ENCODE measurements around the gene PTPRE.

PTPRE gene

DNA sequence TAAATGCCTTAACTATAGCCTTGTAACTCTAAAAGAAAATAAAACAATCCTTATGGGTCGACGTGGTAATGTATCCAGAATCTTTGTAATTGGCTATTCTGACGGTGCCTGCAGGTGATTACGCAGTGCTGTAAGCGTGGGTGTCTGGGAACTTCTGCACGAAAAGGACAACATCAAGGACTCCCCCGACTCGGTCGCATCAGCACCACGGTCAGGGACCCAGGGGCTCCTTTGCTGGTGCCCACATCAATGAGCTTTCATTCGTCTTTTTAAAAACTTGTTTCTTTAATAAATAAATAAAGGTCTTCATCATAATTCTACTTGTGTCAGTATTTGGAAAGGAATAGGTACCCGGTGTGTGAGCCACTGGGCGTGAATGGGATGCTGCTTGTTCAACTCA lies 206.1 kb downstream of the PTPRE start:
- Mint-ChIP-seq H3K4me3 (no peak overlapping the region), H3K4me1 (no peaks in the 10 kb centered on the region), H3K36me3 (ENCODE audit: insufficient read depth) (peaks cover 7% of the 10 kb centered on the region), H3K27me3 (no peaks in the 10 kb centered on the region), H3K9me3 (no peaks in the 10 kb centered on the region), H3K27ac (ENCODE audit: low read depth) (no peak overlapping the region)
- DNase-seq (ENCODE audit: low spot score in 2 of 2), result no peak
- no peak for ATAC-seq (replicated peaks; ENCODE audit: extremely low read depth, poor library complexity, severe bottlenecking)

DNA sequence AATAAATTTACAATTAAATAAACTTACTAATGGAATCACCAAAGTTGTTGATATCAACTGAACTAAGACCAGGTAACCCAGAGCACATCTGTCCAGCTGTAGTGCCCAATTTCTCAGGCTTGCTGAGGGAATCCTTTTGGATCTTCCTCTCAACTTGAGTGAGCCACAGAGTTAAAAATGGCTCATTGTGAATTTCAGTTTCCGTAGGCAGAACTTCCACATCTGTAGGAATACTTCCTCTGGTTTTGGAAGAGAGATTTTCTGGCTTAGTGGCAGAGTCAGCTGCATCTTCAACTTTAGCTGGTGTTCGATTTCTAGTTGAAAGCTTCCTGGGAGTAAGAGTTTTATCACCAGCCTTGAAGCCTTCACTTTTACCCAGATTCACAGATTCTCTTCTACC lies 208.0 kb downstream of the PTPRE start:
- Mint-ChIP-seq H3K27me3 (no peaks in the 10 kb centered on the region), H3K9me3 (no peaks in the 10 kb centered on the region), H3K4me3 (no peak overlapping the region), H3K27ac (ENCODE audit: low read depth) (no peak overlapping the region), H3K4me1 (no peaks in the 10 kb centered on the region), H3K36me3 (ENCODE audit: insufficient read depth) (peaks cover 7% of the 10 kb centered on the region)
- DNase-seq (ENCODE audit: low spot score in 2 of 2) (no peak), ATAC-seq (replicated peaks; ENCODE audit: extremely low read depth, poor library complexity, severe bottlenecking) (no peak)

DNA sequence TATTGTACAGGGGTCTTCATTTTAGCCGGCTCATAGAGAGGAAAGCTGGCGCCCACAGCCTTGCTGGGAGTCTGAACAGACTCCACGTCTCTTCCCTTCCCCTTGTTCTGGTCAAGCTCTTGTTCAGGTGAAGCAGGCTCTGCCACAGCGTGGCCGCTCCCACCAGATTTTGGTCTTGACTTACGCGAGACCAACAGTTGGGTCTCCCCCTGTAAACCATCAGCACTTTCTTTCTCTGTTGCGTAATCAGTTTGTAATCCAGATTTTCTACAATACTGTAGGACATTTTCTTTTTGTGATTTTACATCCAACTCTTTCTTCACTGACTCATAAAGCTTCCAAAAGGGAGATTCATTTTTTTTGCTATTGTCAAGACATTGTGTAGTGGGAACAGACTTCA lies 208.5 kb downstream of the PTPRE start:
- Mint-ChIP-seq H3K4me3 (no peak overlapping the region), H3K36me3 (ENCODE audit: insufficient read depth) (peaks cover 7% of the 10 kb centered on the region), H3K27ac (ENCODE audit: low read depth) (no peak overlapping the region), H3K9me3 (no peaks in the 10 kb centered on the region), H3K4me1 (no peaks in the 10 kb centered on the region), H3K27me3 (no peaks in the 10 kb centered on the region)
- DNase-seq (ENCODE audit: low spot score in 2 of 2), result no peak
- no peak for ATAC-seq (replicated peaks; ENCODE audit: extremely low read depth, poor library complexity, severe bottlenecking)

DNA sequence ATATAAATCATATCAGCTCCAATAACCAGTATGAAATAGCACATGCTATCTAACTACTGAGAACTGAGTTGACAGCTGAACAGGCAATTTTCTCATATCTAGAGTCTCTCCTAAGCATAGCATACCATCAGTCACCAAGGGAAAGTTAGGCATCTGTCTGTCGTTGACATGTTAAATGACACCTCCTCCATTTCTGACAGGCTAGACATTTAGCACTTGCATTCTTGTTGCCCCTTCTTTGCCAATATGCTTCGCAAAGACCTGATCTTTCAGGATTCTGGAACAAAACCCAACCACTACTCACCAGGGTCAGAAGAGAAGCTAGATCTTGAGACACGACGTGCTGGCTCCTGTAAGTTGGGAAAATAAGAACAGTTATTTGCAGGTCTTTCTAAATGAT lies 209.3 kb downstream of the PTPRE start:
- ATAC-seq (replicated peaks; ENCODE audit: extremely low read depth, poor library complexity, severe bottlenecking) (no peak), DNase-seq (ENCODE audit: low spot score in 2 of 2) (no peak)
- Mint-ChIP-seq H3K27me3 (no peaks in the 10 kb centered on the region), H3K4me3 (no peak overlapping the region), H3K27ac (ENCODE audit: low read depth) (no peak overlapping the region), H3K4me1 (no peaks in the 10 kb centered on the region), H3K9me3 (no peaks in the 10 kb centered on the region), H3K36me3 (ENCODE audit: insufficient read depth) (peaks cover 7% of the 10 kb centered on the region)

DNA sequence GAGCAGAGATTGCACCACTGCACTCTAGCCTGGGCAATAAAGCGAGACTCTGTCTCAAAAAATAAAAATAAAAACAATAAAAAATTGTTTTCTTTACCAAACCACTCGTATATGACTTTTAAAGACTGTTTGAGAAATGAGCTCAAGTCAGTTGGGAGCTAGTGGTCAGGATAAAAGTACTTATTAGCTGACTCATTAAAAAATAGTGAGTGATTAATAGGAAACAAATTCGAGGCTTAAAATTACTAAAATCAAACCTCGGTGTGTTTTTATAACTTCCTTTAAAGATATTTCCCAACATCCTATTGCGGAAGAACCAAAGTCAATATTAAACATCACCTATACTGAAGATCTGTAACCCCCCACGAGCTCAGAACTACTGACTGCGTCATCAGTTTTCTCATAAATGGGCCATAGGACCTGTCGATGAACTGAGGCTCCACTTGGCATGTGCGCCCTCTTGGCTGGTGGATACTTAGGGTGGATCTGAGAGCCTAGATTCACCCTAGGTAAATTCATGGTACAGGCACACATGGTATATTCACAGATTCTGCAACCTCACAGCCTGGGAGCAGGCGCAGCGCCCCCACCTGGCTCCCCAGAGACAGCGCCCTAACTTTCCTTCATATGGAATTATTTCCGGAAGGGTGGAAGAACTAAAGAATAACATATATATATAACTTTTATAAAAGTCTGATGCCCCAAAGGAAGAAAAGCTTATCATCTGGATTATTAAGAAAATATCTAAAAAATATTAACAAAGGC lies 210.1 kb downstream of the PTPRE start:
- Mint-ChIP-seq H3K27ac (ENCODE audit: low read depth) (no peak overlapping the region), H3K4me1 (no peaks in the 10 kb centered on the region), H3K27me3 (no peaks in the 10 kb centered on the region), H3K36me3 (ENCODE audit: insufficient read depth) (peaks cover 4% of the 10 kb centered on the region), H3K4me3 (no peak overlapping the region), H3K9me3 (no peaks in the 10 kb centered on the region)
- ATAC-seq (replicated peaks; ENCODE audit: extremely low read depth, poor library complexity, severe bottlenecking), result no peak
- no peak for DNase-seq (ENCODE audit: low spot score in 2 of 2)

DNA sequence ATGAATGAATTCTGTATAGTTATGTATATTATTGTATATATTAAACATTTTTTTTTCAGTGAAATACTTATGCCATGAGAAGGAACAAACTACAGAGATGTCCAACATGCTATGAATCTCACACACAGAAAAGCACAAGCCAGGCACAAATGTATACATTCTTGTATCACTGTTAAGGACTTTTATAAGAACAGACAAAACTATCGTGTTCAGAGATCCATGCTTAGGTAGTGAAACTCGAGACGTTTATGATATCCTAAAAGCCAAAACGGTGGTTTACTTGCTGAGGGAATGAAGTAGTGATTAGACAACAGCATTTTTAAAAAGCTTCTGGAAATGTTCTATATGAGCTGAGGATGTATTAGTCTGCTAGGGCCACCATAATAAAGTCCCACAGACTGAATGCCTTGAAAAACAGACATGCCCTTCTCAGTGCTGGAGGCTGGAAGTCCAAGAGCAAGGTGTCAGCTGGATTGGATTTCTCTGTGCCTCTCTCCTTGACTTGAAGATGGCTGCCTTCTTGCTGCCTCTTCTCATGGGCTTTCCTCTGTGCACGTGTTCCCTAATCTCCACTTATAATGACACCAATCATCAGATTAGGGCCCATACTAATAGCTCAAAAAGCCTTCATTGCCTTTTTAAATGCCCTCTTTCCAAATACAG lies 215.0 kb downstream of the PTPRE start:
- peaks cover 25% of the 10 kb centered on the region for H3K4me1 Mint-ChIP-seq
- no peak for DNase-seq (ENCODE audit: low spot score in 2 of 2)
- H3K4me3 Mint-ChIP-seq, result no peak overlapping the region
- H3K27me3 Mint-ChIP-seq, result peaks cover 18% of the 10 kb centered on the region
- no peaks in the 10 kb centered on the region for H3K9me3 Mint-ChIP-seq
- peaks cover 10% of the 10 kb centered on the region for H3K36me3 Mint-ChIP-seq (ENCODE audit: insufficient read depth)
- H3K27ac Mint-ChIP-seq (ENCODE audit: low read depth), result no peak overlapping the region
- no peak for ATAC-seq (replicated peaks; ENCODE audit: extremely low read depth, poor library complexity, severe bottlenecking)

DNA sequence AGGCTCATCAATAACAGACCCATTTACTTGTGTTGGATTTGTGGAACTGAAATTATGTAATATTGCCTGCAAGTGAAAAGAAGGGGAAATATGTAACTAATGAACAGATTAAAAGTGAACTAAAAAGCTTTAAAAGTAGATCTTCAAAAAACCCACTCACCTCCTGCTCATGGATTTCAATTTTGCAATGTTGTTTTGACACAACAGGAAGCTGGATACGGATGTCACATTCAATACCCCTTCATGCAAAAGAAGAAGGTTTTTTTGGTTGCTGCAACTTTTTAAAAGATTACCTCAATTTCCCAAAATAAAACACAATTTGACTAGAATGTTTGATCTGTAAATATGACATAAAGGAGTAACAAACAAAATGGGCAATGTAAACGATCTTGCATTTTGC lies 216.0 kb downstream of the PTPRE start:
- Mint-ChIP-seq H3K4me3 (no peak overlapping the region), H3K9me3 (no peaks in the 10 kb centered on the region), H3K27me3 (peaks cover 18% of the 10 kb centered on the region), H3K36me3 (ENCODE audit: insufficient read depth) (peaks cover 10% of the 10 kb centered on the region), H3K27ac (ENCODE audit: low read depth) (no peak overlapping the region), H3K4me1 (peaks cover 30% of the 10 kb centered on the region)
- no peak for DNase-seq (ENCODE audit: low spot score in 2 of 2)
- ATAC-seq (replicated peaks; ENCODE audit: extremely low read depth, poor library complexity, severe bottlenecking), result no peak

DNA sequence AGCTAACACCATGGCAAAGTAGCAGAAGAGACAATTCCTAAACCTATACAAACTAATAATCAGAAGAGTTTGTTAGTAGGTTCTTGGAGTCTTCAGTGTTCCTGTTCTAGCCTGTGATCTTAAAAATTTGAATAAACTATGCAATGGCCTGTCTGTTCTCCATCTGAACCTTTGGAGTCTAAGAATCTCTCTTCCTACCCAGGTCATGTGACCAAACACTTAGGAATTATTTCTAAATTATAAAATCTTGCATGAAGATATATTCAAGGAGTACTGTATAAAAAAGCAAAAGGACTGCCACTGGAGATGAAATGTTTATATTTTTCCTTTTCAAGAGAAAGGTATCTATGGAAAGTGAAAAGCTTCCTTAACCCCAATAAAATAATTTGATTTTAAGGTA lies 216.9 kb downstream of the PTPRE start:
- H3K36me3 Mint-ChIP-seq (ENCODE audit: insufficient read depth), result peaks cover 9% of the 10 kb centered on the region
- no peak for DNase-seq (ENCODE audit: low spot score in 2 of 2)
- no peaks in the 10 kb centered on the region for H3K9me3 Mint-ChIP-seq
- peak overlapping the region; percentile 85 for H3K4me3 Mint-ChIP-seq
- H3K4me1 Mint-ChIP-seq, result peaks cover 30% of the 10 kb centered on the region
- peaks cover 18% of the 10 kb centered on the region for H3K27me3 Mint-ChIP-seq
- no peak for ATAC-seq (replicated peaks; ENCODE audit: extremely low read depth, poor library complexity, severe bottlenecking)
- H3K27ac Mint-ChIP-seq (ENCODE audit: low read depth), result no peak overlapping the region

DNA sequence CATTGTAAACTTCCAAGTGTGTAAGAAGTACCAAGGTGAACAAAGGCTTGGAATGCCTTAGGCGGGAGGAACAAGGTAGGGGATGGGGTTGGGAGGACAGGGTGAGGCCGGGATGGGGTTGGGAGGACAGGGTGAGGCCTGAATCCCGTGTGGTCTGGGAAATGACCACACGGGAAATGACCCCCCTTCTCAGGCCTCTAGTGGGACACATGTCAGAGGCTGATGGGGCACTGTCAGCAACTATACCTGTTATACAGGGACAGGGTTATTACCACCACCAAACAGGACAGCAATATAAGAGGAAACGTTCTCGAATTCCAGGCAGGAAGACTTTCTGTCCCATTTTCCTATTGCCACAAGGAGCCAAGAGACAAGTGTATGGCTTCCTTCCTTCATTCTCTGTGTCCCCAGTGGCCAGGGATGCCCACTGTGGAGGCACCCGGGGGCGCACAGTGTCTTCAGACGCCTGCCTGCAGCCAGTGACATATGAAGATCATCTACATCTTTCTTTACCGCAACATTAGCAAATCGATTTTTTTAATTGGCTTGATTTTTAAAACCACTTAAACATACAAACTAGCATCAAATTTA lies 218.0 kb downstream of the PTPRE start:
- DNase-seq (ENCODE audit: low spot score in 2 of 2) (no peak), ATAC-seq (replicated peaks; ENCODE audit: extremely low read depth, poor library complexity, severe bottlenecking) (no peak)
- H3K36me3 Mint-ChIP-seq (ENCODE audit: insufficient read depth), result peaks cover 9% of the 10 kb centered on the region
- H3K9me3 Mint-ChIP-seq, result no peaks in the 10 kb centered on the region
- peak overlapping the region; percentile 85 for H3K4me3 Mint-ChIP-seq
- H3K4me1 Mint-ChIP-seq, result peaks cover 30% of the 10 kb centered on the region
- H3K27me3 Mint-ChIP-seq, result peaks cover 18% of the 10 kb centered on the region
- H3K27ac Mint-ChIP-seq (ENCODE audit: low read depth), result peak overlapping the region; percentile 80

DNA sequence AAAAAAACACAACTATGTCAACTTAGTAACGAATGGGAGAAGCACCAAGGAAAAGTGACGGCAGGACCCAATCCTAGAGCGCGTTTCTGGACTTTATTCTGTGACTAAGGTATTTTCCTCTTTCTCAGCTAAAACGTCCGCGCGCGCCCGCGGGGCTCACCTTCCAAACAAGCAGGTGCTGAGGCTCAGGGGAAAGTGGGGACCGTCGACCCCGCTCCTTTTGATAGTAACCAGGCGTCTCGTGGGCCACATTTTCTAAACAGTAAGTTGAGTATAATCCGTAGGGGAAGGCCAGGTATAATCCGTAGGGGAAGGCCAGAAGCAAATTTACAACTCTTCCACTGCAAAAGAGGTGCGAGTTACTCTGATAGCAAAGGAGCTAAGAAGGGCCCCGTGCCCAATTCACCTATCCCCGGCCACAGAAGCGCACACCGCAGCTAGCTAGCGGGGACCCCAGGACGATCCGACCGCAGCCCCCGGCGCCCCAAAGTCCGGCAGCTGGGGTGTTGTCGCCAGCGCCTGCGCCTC lies 218.6 kb downstream of the PTPRE start:
- DNase-seq (ENCODE audit: low spot score in 2 of 2), result no peak
- Mint-ChIP-seq H3K4me1 (peaks cover 30% of the 10 kb centered on the region), H3K27me3 (peaks cover 18% of the 10 kb centered on the region), H3K9me3 (no peaks in the 10 kb centered on the region), H3K27ac (ENCODE audit: low read depth) (peak overlapping the region; percentile 80), H3K36me3 (ENCODE audit: insufficient read depth) (peaks cover 9% of the 10 kb centered on the region), H3K4me3 (peak overlapping the region; percentile 85)
- no peak for ATAC-seq (replicated peaks; ENCODE audit: extremely low read depth, poor library complexity, severe bottlenecking)

DNA sequence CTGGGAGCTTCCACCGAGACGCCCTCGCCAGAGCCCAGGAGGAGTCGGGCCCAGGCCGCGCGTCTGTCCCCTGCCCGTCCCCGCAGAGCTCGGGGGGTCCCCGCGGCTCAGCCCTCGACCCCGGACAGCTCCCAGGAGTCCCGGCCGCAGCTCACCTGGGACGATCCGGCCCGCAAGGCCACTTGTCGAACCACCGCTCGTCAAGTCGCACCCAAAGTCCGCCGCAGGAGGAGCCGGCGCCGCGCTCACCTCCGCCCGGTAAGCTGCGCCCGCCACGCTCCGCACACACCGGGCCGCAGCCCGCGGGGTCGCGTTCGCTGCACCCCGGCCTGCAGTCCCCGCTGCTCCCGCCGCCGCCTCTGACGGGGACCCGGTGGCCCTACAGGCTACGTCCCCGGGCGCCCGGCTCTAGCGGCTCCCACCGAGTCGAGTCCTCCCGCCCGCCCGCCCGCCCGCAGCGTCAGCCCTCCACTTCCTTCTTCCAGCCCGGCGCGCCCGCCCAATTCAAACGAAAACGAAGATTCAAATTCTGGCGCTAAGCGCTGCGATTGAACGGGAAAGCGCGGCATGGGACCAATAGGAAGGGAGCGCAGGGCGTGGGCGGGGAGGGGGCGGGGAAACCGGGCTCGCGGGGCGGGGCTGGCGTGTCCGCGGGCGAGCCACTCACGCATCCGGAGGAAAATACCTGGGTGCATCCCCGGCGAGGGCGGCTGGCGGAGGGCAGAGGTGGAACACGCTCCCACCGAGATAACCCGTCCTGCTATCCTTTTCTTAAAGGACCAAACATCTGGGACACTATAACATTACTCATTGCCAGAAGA lies 219.3 kb downstream of the PTPRE start, which contains the start of gene MKI67:
TSS of gene MKI67 (minus strand) at position 480 of the 821 bp plus-strand sequence. CDS start 756 bp downstream, outside the sequence.
- Mint-ChIP-seq H3K36me3 (ENCODE audit: insufficient read depth) (peaks cover 9% of the 10 kb centered on the region), H3K27me3 (peaks cover 18% of the 10 kb centered on the region), H3K9me3 (no peaks in the 10 kb centered on the region), H3K4me3 (peak within 1 kb of the TSS; percentile 85), H3K27ac (ENCODE audit: low read depth) (peak within 1 kb of the TSS; percentile 80), H3K4me1 (peaks cover 30% of the 10 kb centered on the region)
- ATAC-seq (replicated peaks; ENCODE audit: extremely low read depth, poor library complexity, severe bottlenecking) (peak; percentile 88), DNase-seq (ENCODE audit: low spot score in 2 of 2) (peak; percentile 68 to 83)

DNA sequence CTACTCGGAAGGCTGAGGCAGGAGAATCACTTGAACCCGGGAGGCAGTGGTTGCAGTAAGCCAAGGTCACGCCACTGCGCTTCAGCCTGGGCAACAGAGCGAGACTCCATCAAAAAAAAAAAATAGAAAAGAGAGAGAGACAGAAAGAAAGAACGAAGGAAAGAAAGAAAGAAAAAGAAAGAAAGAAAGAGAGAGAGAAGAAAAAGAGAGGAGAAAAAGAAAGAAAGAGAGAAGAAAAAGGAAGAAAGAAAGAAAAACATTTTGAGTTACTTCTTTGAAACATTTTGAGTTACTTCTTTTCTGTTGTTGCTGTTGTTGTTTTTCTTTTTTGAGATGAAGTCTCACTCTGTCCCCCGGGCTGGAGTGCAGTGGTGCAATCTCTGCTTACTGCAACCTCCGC lies 221.7 kb downstream of the PTPRE start:
- peaks cover 25% of the 10 kb centered on the region for H3K27me3 Mint-ChIP-seq
- H3K27ac Mint-ChIP-seq (ENCODE audit: low read depth), result no peak overlapping the region
- H3K4me1 Mint-ChIP-seq, result peaks cover 30% of the 10 kb centered on the region
- no peaks in the 10 kb centered on the region for H3K9me3 Mint-ChIP-seq
- H3K36me3 Mint-ChIP-seq (ENCODE audit: insufficient read depth), result peaks cover 9% of the 10 kb centered on the region
- DNase-seq (ENCODE audit: low spot score in 2 of 2) (no peak), ATAC-seq (replicated peaks; ENCODE audit: extremely low read depth, poor library complexity, severe bottlenecking) (no peak)
- no peak overlapping the region for H3K4me3 Mint-ChIP-seq

Data from central memory CD8-positive, alpha-beta T cell (primary cell).